SK-N-SH (cell line): Measurements from ENCODE around the gene RPL7L1. TPM values are rescaled to one million over a fixed set of nuclear protein-coding genes. Genes with fewer than 3 reads are reported as not detected.

ENCODE experiments used
- CTCF ChIA-PET: fragments of 300-600, 350-600 bp; formaldehyde crosslinking; extraction: SDS; loops from one replicate; lab custom pipeline; 2021; lab: Yijun Ruan, JAX
- POLR2A ChIA-PET: fragments of 350-600 bp; sonication (Branson Sonifier 250); formaldehyde crosslinking; extraction: SDS; loops from one replicate; lab custom pipeline; 2020; ENCODE audit warnings: antibody characterized with exemption, inconsistent platforms; lab: Yijun Ruan, JAX
- DNase-seq: peaks from one replicate; pipeline ENCODE4 v3.0.0; 2012
- H2AFZ ChIP-seq: fragments of 200-600 bp; sonication (generic); 2 replicates; pipeline ENCODE4 v1.8.1; 2016; ENCODE audit warnings: antibody characterized with exemption, mild to moderate bottlenecking, low read depth
- H3F3A ChIP-seq: fragments of 200-600 bp; sonication (generic); replicated peaks from 2 replicates; pipeline ENCODE3; 2016; ENCODE audit warnings: antibody characterized with exemption, mild to moderate bottlenecking; ENCODE audit not compliant: insufficient read depth
- H3K27ac ChIP-seq, 2 experiments: fragments of 200-500 bp in 1 of 2; fragments of 200-600 bp in 1 of 2; sonication (Bioruptor generic) in 1 of 2; sonication (generic), shearing (Covaris generic) in 1 of 2; 2 replicates each; pipeline versions ENCODE4 v1.5.1 to v1.6.1; 2014 to 2016; ENCODE audit warnings: low read depth in 2 of 2, inconsistent platforms in 1 of 2, low read length in 1 of 2, mild to moderate bottlenecking in 1 of 2, mixed read lengths in 1 of 2
- H3K27me3 ChIP-seq: fragments of 200-600 bp; sonication (generic), shearing (Covaris generic); 2 replicates; pipeline ENCODE4 v1.6.1; 2016; ENCODE audit warnings: mixed run types; ENCODE audit not compliant: insufficient read depth
- H3K36me3 ChIP-seq, 2 experiments: fragments of 200-500 bp in 1 of 2; fragments of 200-600 bp in 1 of 2; sonication (Bioruptor generic) in 1 of 2; sonication (generic) in 1 of 2; replicated peaks in 1 of 2; 2 replicates each; pipeline versions ENCODE3 to v1.5.1; 2014 to 2016; ENCODE audit warnings: low read length in 1 of 2, mild to moderate bottlenecking in 1 of 2; ENCODE audit not compliant: insufficient read depth in 2 of 2, control insufficient read depth in 1 of 2
- H3K4me1 ChIP-seq, 2 experiments: fragments of 200-500 bp in 1 of 2; fragments of 200-600 bp in 1 of 2; sonication (Bioruptor generic) in 1 of 2; sonication (generic), shearing (Covaris generic) in 1 of 2; 2 replicates each; pipeline versions ENCODE4 v1.5.1 to v1.6.1; 2014 to 2016; ENCODE audit warnings: low read depth in 1 of 2, low read length in 1 of 2, mixed run types in 1 of 2; ENCODE audit not compliant: insufficient read depth in 2 of 2, control insufficient read depth in 1 of 2
- H3K4me2 ChIP-seq: fragments of 200-600 bp; sonication (generic), shearing (Covaris generic); 2 replicates; pipeline ENCODE4 v1.6.1; 2017; ENCODE audit warnings: mixed run types
- H3K4me3 ChIP-seq, 2 experiments: fragments of 200-500 bp in 1 of 2; fragments of 200-600 bp in 1 of 2; sonication (Bioruptor generic) in 1 of 2; sonication (generic), shearing (Covaris generic) in 1 of 2; 2 replicates each; pipeline versions ENCODE4 v1.5.1 to v1.8.1; 2014 to 2016; ENCODE audit warnings: low read depth in 2 of 2, inconsistent platforms in 1 of 2, low read length in 1 of 2, mild to moderate bottlenecking in 1 of 2, mixed read lengths in 1 of 2, moderate library complexity in 1 of 2
- H3K79me2 ChIP-seq: fragments of 200-600 bp; sonication (generic); 2 replicates; pipeline ENCODE4 v1.8.1; 2017; ENCODE audit warnings: mild to moderate bottlenecking; ENCODE audit not compliant: insufficient read depth
- H3K9ac ChIP-seq: fragments of 200-600 bp; sonication (generic); 2 replicates; pipeline ENCODE4 v1.6.1; 2017; ENCODE audit warnings: mixed run types
- H3K9me2 ChIP-seq: fragments of 200-600 bp; sonication (generic); 2 replicates; pipeline ENCODE4 v1.6.1; 2017; ENCODE audit warnings: mixed run types
- H3K9me3 ChIP-seq: fragments of 200-600 bp; sonication (generic); 2 replicates; pipeline ENCODE4 v1.6.1; 2017; ENCODE audit warnings: mixed run types, mild to moderate bottlenecking, moderate library complexity
- H4K20me1 ChIP-seq: fragments of 200-600 bp; sonication (generic); 2 replicates; pipeline ENCODE4 v1.6.1; 2017; ENCODE audit warnings: mild to moderate bottlenecking, mixed run types; ENCODE audit not compliant: insufficient read depth
- CTCF ChIP-seq: fragments of 200-600 bp; sonication (generic); IDR thresholded peaks from 2 replicates; pipeline ENCODE4 v1.6.1; 2017; ENCODE audit warnings: antibody characterized with exemption, mild to moderate bottlenecking, moderate library complexity
- ELF1 ChIP-seq: IDR thresholded peaks from 2 replicates; pipeline ENCODE4 v1.4.0; 2012
- FOXJ3 ChIP-seq: sonication (generic); formaldehyde crosslinking; IDR thresholded peaks from 2 replicates; pipeline ENCODE4 v1.5.1; 2020; ENCODE audit warnings: mild to moderate bottlenecking, missing genetic modification reagents
- FOXM1 ChIP-seq: IDR thresholded peaks from 2 replicates; pipeline ENCODE4 v1.4.0; 2012; ENCODE audit warnings: low read depth, mild to moderate bottlenecking
- GABPA ChIP-seq: IDR thresholded peaks from 2 replicates; pipeline ENCODE4 v1.4.0; 2012; ENCODE audit warnings: low read depth, mild to moderate bottlenecking
- GATA2 ChIP-seq: sonication (generic); formaldehyde crosslinking; IDR thresholded peaks from 2 replicates; pipeline ENCODE4 v1.5.0; 2020; ENCODE audit warnings: mild to moderate bottlenecking, missing genetic modification reagents
- JUND ChIP-seq: IDR thresholded peaks from 2 replicates; pipeline ENCODE4 v1.4.0; 2012
- MEF2A ChIP-seq: IDR thresholded peaks from 2 replicates; pipeline ENCODE4 v1.4.0; 2012; ENCODE audit warnings: low read depth, borderline replicate concordance
- NRF1 ChIP-seq: IDR thresholded peaks from 2 replicates; pipeline ENCODE4 v1.6.1; 2012; ENCODE audit warnings: low read depth, mild to moderate bottlenecking, low read length
- RAD21 ChIP-seq: IDR thresholded peaks from 2 replicates; pipeline ENCODE4 v1.6.1; 2012; ENCODE audit warnings: mild to moderate bottlenecking, low read length
- RCOR1 ChIP-seq: fragments of 150-350 bp; IDR thresholded peaks from 2 replicates; pipeline ENCODE4 v1.6.1; 2017; ENCODE audit warnings: antibody characterized with exemption, low read length
- SIN3A ChIP-seq: IDR thresholded peaks from 2 replicates; pipeline ENCODE4 v1.6.1; 2012; ENCODE audit warnings: low read depth, mild to moderate bottlenecking, low read length, moderate library complexity, borderline replicate concordance
- SMC3 ChIP-seq: IDR thresholded peaks from 2 replicates; pipeline ENCODE4 v1.6.1; 2012; ENCODE audit warnings: low read depth, low read length, improper control_type of control experiment
- TAF1 ChIP-seq: IDR thresholded peaks from 2 replicates; pipeline ENCODE4 v1.6.1; 2012; ENCODE audit warnings: low read depth, mild to moderate bottlenecking, low read length, moderate library complexity, borderline replicate concordance
- TCF12 ChIP-seq: IDR thresholded peaks from 2 replicates; pipeline ENCODE4 v1.4.0; 2012
- TEAD4 ChIP-seq: IDR thresholded peaks from 2 replicates; pipeline ENCODE4 v1.4.0; 2012; ENCODE audit warnings: mild to moderate bottlenecking, borderline replicate concordance; ENCODE audit not compliant: insufficient read depth
- USF1 ChIP-seq: IDR thresholded peaks from 2 replicates; pipeline ENCODE4 v1.4.0; 2012; ENCODE audit warnings: low read depth, borderline replicate concordance
- USF2 ChIP-seq: fragments of 150-350 bp; IDR thresholded peaks from 2 replicates; pipeline ENCODE4 v1.6.1; 2017; ENCODE audit warnings: antibody characterized with exemption, low read length, low read depth, borderline replicate concordance
- YY1 ChIP-seq: IDR thresholded peaks from 2 replicates; pipeline ENCODE4 v1.4.0; 2012; ENCODE audit warnings: low read depth, mild to moderate bottlenecking
- ZBTB33 ChIP-seq: IDR thresholded peaks from 2 replicates; pipeline ENCODE4 v1.4.0; 2012; ENCODE audit warnings: low read depth, borderline replicate concordance
- WGBS: methylation state at CpG from one replicate; pipeline ENCODE4 v1.1.6; 2017; ENCODE audit warnings: low lambda C conversion rate; 5-methylcytosine and 5-hydroxymethylcytosine counted together
- polyA plus RNA-seq, 3 experiments: library from polyadenylated mRNA; depleted of rRNA; stranded (reverse); fragments of >200 nt; gene quantifications; 2 replicates each; pipeline ENCODE4 v1.2.3, GENCODE V29; 2012

The RPL7L1 gene
- polyA plus RNA-seq, 1 of the 3 experiments (the other 2 are of a cell fraction): 22.1 TPM

- Histone ChIP-seq H3K9me2 (no peaks in the 10 kb centered on the region), H3K27ac (no peak overlapping the region), H3K4me2 (no peak overlapping the region), H3K9me3 (no peaks in the 10 kb centered on the region), H3K79me2 (peaks cover 4% of the 10 kb centered on the region), H3K4me3 (no peak overlapping the region), H3K36me3 (no peaks in the 10 kb centered on the region), H3F3A (peaks cover 21% of the 10 kb centered on the region), H3K27me3 (no peaks in the 10 kb centered on the region), H3K4me1 (no peaks in the 10 kb centered on the region; a peak in 1 of 4 replicates), H3K9ac (no peak overlapping the region), H4K20me1 (no peaks in the 10 kb centered on the region), H2AFZ (no peak overlapping the region)
- WGBS: 89% methylated on average over 10 of the region's 23 CpGs
- CTCF ChIA-PET: interaction anchor here (1.2 kb wide), 1 partner anchor 218 kb away, joined by 3 read pairs; no protein-coding TSS in a partner anchor
- POLR2A ChIA-PET: no interaction called here
- TF ChIP-seq TEAD4 (no peak), RCOR1 (no peak)
- no peak for DNase-seq
Measured at GRCh38 chr6:42925248-42925857, 45.9 kb downstream of the RPL7L1 start.

GRCh38 chr6:42928986-42929820 is 49.8 kb downstream of the RPL7L1 start, which contains the start of gene CNPY3:
Gene CNPY3, plus strand, starts transcription at chr6:42929480. Its CDS starts 91 bp downstream, at chr6:42929571.
- Histone ChIP-seq H4K20me1 (no peaks in the 10 kb centered on the region; the same call in 1 of the 2 replicates), H3K9me3 (no peaks in the 10 kb centered on the region), H3K4me1 (peaks cover 0 to 15% of the 10 kb centered on the region in 2 experiments; a peak in 1 of 4 replicates), H3K36me3 (peaks cover 5 to 16% of the 10 kb centered on the region in 2 experiments), H3K4me3 (peak within 1 kb of the TSS; percentile 71 to 78), H3K27me3 (no peaks in the 10 kb centered on the region), H2AFZ (peak within 1 kb of the TSS; percentile 96), H3K9me2 (no peaks in the 10 kb centered on the region), H3F3A (peaks cover 35% of the 10 kb centered on the region), H3K9ac (peak within 1 kb of the TSS; percentile 78), H3K79me2 (peaks cover 42% of the 10 kb centered on the region), H3K4me2 (peak within 1 kb of the TSS; percentile 86), H3K27ac (peak within 1 kb of the TSS; percentile 92 to 93)
- CTCF ChIA-PET: interaction anchor here (0.6 to 2.1 kb wide), 9 partner anchors 9 to 218 kb away, joined by 3 to 11 read pairs (median 4); partner anchors contain the start of gene PEX6
- DNase-seq: peak; percentile 92
- POLR2A ChIA-PET: interaction anchor here (0.6 to 2.8 kb wide), 19 partner anchors 9 to 1306 kb away, joined by 3 to 16 read pairs (median 5); partner anchors contain the start of genes CUL7, KLHDC3, MEA1 and PEX6
- 1% methylated on average over 16 of the region's 63 CpGs for WGBS
- TF ChIP-seq FOXJ3 (CRISPR knock-in tag) (no peak), RCOR1 (no peak), YY1 (no peak), GABPA (peak; percentile 64), USF2 (peak; percentile 40; the same call in 1 of the 2 replicates), TEAD4 (no peak), NRF1 (peak; percentile 69), FOXM1 (no peak), TCF12 (0 out of 2 replicates have a peak, but pooled peaks have one; percentile 31), ELF1 (peak; percentile 92), USF1 (peak; percentile 85), CTCF (no peak), SIN3A (no peak; the same call in 1 of the 2 replicates), JUND (no peak), TAF1 (no peak; the same call in none of the 2 replicates), GATA2 (no peak), RAD21 (no peak), SMC3 (no peak), MEF2A (no peak), ZBTB33 (no peak)
